Heart left ventricle (tissue), 16 donors: Measurements from ENCODE around the gene NAT10. TPM values are rescaled to one million over a fixed set of nuclear protein-coding genes. Genes with fewer than 3 reads are reported as not detected.

Experiments used
- ATAC-seq, 4 donors: fragments of 200-7000 bp; cut with Tn5 transposase; one replicate each; pipeline ENCODE4 v1.9.1; 2020 to 2022; ENCODE audit warnings: moderate library complexity in 4 of 4, mild to moderate bottlenecking in 3 of 4, moderate number of reproducible peaks in 1 of 4
- DNase-seq, 5 donors: peaks; one replicate each; pipeline ENCODE4 v3.0.0-alpha.2; 2020
- H3K27ac ChIP-seq, 12 donors: fragments of 200-600 bp; sonication (generic) in 4 of 12; one replicate each; pipeline versions ENCODE4 v1.5.0 to v1.8.0; 2016 to 2022; ENCODE audit warnings: mild to moderate bottlenecking in 2 of 12
- H3K27me3 ChIP-seq, 9 donors: fragments of 200-600 bp; sonication (generic) in 2 of 9; one replicate each; pipeline versions ENCODE4 v1.5.1 to v1.8.0; 2016 to 2022; ENCODE audit warnings: mild to moderate bottlenecking in 3 of 9
- H3K36me3 ChIP-seq, 9 donors: fragments of 200-600 bp; sonication (generic) in 2 of 9; one replicate each; pipeline versions ENCODE4 v1.5.0 to v1.8.0; 2018 to 2022; ENCODE audit warnings: mild to moderate bottlenecking in 2 of 9
- H3K4me1 ChIP-seq, 12 donors: fragments of 200-600 bp; sonication (generic) in 4 of 12; one replicate each; pipeline versions ENCODE4 v1.5.0 to v1.8.0; 2016 to 2022; ENCODE audit warnings: mild to moderate bottlenecking in 3 of 12
- H3K4me3 ChIP-seq, 12 donors: fragments of 200-600 bp; sonication (generic) in 4 of 12; one replicate each; pipeline versions ENCODE4 v1.5.0 to v1.8.0; 2017 to 2022; ENCODE audit warnings: mild to moderate bottlenecking in 9 of 12, moderate library complexity in 4 of 12
- H3K9me3 ChIP-seq, 12 donors: fragments of 200-600 bp; sonication (generic) in 4 of 12; one replicate each; pipeline versions ENCODE4 v1.5.0 to v1.8.0; 2016 to 2022; ENCODE audit warnings: mild to moderate bottlenecking in 1 of 12
- POLR2A ChIP-seq, 2 donors: fragments of 450-650 bp; IDR thresholded peaks; one replicate each; pipeline ENCODE4 v1.6.1; 2017; ENCODE audit warnings: antibody characterized with exemption in 2 of 2, mild to moderate bottlenecking in 2 of 2, moderate library complexity in 2 of 2
- WGBS, 4 donors: extraction: QIAGEN DNeasy Blood & Tissue Kit in 2 of 4; methylation state at CpG; one replicate each; pipeline versions ENCODE4 v1.1.5 to v1.1.7; 2013 to 2018; 5-methylcytosine and 5-hydroxymethylcytosine counted together
- intact Hi-C, 10 donors: fragments of 100-400 bp; cut with DNase I; formaldehyde crosslinking; loops; one replicate each; pipeline versions ENCODE4 v1.11.1 to v1.14.2; 2022
- polyA plus RNA-seq, 2 donors: library from polyadenylated mRNA; stranded (reverse); fragments of 200-250 nt; gene quantifications; one replicate each; pipeline ENCODE4 v1.2.3, GENCODE V29; 2013
- total RNA-seq, 9 donors: library from RNA; depleted of rRNA in 2 of 9; stranded (reverse); fragments of >200 nt in 2 of 9; fragmentation: NEBNext Ultra II Directional in 3 of 9; extraction: Animal tissue kit (Norgen Biotek cat#: 25700) in 3 of 9; gene quantifications; one replicate each; pipeline versions ENCODE4 v1.1.0 to v1.2.4, GENCODE V29; 2016 to 2023
- TF ChIP-seq, protein P1 (sequence below), 12 donors: fragments of 200-600 bp; sonication (generic) in 4 of 12; IDR thresholded peaks; one replicate each; pipeline versions ENCODE4 v1.5.0 to v1.8.0; 2018 to 2022; ENCODE audit warnings: antibody characterized with exemption in 12 of 12, mild to moderate bottlenecking in 5 of 12
- donor health status: ischemic (EF 13 %, LVEDD 7.1; RV severe dilation, severe dysfunction).
- donor health status: healthy with polysubstance abuse.
- donor health status: DM: no; HTN: yes; CAD: no.
- donor health status: DM: no; HTN: no; CAD: no.
- donor health status: ischemic (EF 25% LVEDD 6.9; RV normal size, moderate dysfunction).
- donor health status: ischemic (EF 25% LVEDD 5.7; RV mildly dilated, moderate dysfunction).
- donor health status: healthy.
- donor health status: DM: yes; HTN: yes; CAD: no.
- donor health status: ischemic (EF 35%, LVEDD 5.7; RV mildly dilated, moderate dysfunction).
- donor health status: nonischemic (EF 11% LVEDD 7.7; RV severe dilation, severe dysfunction).
- donor health status: DM: yes; HTN: yes; CAD: no.
- donor health status: PGD.
- donor health status: ischemic (EF 29% LVEDD 5.4; RV normal size, mild dysfunction).
- donor health status: nonischemic (EF 23%, LVEDD 6.1; RV moderate dilation, normal function).

NAT10 gene
- total and polyA plus RNA-seq, 11 donors, result 14.5 to 27.1 (median 21.1) TPM

DNA sequence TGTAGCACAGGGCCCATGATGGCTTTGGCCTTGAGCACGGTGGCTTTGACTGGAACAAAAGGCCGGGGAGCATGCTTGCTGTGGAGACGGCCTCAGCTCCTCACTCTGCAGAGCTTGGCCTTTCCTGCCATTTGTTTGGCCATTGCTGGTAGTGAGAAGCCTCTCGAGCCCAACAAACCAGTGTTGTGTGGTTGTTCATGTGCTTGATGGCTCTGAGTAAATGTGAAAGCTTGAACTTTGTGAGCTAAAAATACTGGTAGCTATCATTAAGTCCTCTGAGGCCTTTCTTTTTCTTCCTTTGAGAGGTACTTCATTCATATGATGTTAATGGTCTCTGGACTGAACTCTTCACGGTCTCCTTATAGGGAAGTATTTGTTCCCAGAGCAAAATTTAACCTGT, 39.6 kb downstream of the NAT10 start:
- no peak for TF ChIP-seq POLR2A (IDR thresholded peaks at IDR 0.05)
- TF ChIP-seq, protein P1, sequence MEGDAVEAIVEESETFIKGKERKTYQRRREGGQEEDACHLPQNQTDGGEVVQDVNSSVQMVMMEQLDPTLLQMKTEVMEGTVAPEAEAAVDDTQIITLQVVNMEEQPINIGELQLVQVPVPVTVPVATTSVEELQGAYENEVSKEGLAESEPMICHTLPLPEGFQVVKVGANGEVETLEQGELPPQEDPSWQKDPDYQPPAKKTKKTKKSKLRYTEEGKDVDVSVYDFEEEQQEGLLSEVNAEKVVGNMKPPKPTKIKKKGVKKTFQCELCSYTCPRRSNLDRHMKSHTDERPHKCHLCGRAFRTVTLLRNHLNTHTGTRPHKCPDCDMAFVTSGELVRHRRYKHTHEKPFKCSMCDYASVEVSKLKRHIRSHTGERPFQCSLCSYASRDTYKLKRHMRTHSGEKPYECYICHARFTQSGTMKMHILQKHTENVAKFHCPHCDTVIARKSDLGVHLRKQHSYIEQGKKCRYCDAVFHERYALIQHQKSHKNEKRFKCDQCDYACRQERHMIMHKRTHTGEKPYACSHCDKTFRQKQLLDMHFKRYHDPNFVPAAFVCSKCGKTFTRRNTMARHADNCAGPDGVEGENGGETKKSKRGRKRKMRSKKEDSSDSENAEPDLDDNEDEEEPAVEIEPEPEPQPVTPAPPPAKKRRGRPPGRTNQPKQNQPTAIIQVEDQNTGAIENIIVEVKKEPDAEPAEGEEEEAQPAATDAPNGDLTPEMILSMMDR (IDR thresholded peaks at IDR 0.05), result no peak
- 84 to 92% (median 92%) methylated on average over 4 to 5 of the region's 5 CpGs for WGBS, 4 donors
- DNase-seq, result no peak

DNA sequence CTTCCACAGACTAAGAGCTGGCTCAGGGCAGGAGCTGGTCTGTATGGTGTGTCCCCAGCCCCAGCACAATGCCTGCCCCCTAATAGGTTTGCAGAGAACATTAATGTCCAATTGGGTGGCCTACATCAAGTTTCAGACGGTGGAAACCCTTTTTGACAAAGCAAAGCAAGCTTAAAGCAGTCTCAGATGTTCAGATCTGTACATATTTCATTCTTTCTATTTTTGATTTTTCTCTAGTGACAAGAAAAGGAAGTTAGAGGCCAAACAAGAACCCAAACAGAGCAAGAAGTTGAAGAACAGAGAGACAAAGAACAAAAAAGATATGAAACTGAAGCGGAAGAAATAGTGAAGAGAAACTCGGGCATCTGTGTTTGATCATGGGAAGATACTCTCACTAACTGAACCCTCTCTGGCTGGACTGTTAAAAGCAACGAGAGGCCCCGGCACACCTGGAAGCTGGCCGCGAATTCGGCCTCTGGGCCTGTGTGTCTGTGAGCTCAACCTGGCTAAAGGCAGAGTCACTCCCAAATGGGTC, 40.5 kb downstream of the NAT10 start:
- intact Hi-C loops, result no loop called here
- Histone ChIP-seq H3K4me3 (no peak overlapping the region), H3K9me3 (no peaks in the 10 kb centered on the region), H3K27me3 (no peaks in the 10 kb centered on the region), H3K36me3 (peaks cover 0 to 100% (median 92%) of the 10 kb centered on the region in 9 donors), H3K27ac (no peak overlapping the region), H3K4me1 (peaks cover 0 to 8% (median 0%) of the 10 kb centered on the region in 12 donors)
- ATAC-seq (no peak), DNase-seq (no peak)
- TF ChIP-seq POLR2A (IDR thresholded peaks at IDR 0.05), result no peak
- TF ChIP-seq, protein P1 (IDR thresholded peaks at IDR 0.05), result no peak
- whole genome bisulfite sequencing, 4 donors, result 86 to 91% (median 88%) methylated on average over 8 of the region's 8 CpGs

More for the DNA sequence above, 39.6 kb downstream of the NAT10 start:
- ATAC-seq, result no peak
- Histone ChIP-seq H3K9me3 (no peaks in the 10 kb centered on the region), H3K36me3 (peaks cover 0 to 100% (median 95%) of the 10 kb centered on the region in 9 donors), H3K27me3 (no peaks in the 10 kb centered on the region), H3K4me1 (peaks cover 0 to 8% (median 0%) of the 10 kb centered on the region in 12 donors), H3K4me3 (no peak overlapping the region), H3K27ac (no peak overlapping the region)
- intact Hi-C loops, result no loop called here

DNA sequence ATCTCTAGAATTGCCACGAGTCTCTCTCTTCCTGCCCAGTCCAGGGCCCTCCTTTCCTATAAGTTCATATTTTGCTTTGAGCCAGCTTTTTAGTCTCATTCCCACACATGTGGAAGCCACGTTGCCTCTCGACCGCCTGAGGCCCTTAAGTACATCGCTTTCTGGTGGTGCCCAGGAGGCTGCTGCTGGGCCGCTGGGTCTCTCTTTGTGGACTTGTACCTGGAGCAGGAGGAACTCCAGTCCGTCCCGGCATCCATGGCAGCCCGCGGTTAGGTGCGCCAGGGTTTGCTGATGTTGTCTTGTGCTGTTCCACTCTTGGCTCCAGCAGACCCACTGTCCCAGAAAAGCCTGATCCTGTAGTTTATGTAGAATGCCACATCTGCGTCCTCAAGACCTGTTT, 41.0 kb downstream of the NAT10 start:
- TF ChIP-seq, protein P1 (IDR thresholded peaks at IDR 0.05), result no peak
- no peak for TF ChIP-seq POLR2A (IDR thresholded peaks at IDR 0.05)
- Histone ChIP-seq H3K4me3 (no peak overlapping the region), H3K27ac (no peak overlapping the region), H3K36me3 (peaks cover 0 to 100% (median 92%) of the 10 kb centered on the region in 9 donors), H3K9me3 (no peaks in the 10 kb centered on the region), H3K27me3 (no peaks in the 10 kb centered on the region), H3K4me1 (peaks cover 0 to 8% (median 0%) of the 10 kb centered on the region in 12 donors)
- WGBS, 4 donors, result 92 to 97% (median 94%) methylated on average over 12 of the region's 12 CpGs
- intact Hi-C loops, result no loop called here
- DNase-seq (no peak), ATAC-seq (no peak)

DNA sequence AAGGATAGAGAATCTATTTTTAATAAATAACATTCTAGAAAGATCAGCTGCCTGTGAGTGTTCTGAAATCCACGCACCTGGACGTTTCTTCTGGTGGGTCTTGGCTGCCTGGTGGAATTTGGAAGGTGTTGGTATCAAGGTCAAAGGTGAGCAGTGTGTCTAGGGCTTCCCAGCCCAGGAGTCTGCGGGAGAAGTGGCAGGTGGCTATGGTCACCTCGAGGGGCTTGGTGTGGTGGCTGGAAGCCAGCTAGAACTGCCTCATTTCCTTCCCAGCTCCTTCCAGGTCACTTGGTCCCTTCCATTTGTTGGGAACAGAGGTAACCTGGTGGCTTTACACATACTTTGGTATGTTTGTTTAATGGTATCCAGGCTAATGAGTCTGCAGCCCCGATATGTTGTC, 41.4 kb downstream of the NAT10 start:
- Histone ChIP-seq H3K36me3 (peaks cover 0 to 98% (median 90%) of the 10 kb centered on the region in 9 donors), H3K27me3 (no peaks in the 10 kb centered on the region), H3K27ac (no peak overlapping the region), H3K4me1 (peaks cover 0 to 8% (median 0%) of the 10 kb centered on the region in 12 donors), H3K4me3 (no peak overlapping the region), H3K9me3 (no peaks in the 10 kb centered on the region)
- intact Hi-C loops, result no loop called here
- TF ChIP-seq, protein P1 (IDR thresholded peaks at IDR 0.05), result no peak
- TF ChIP-seq POLR2A (IDR thresholded peaks at IDR 0.05), result no peak
- 73 to 87% (median 82%) methylated on average over 5 of the region's 5 CpGs for WGBS, 4 donors
- no peak for DNase-seq
- ATAC-seq, result no peak
